Nephron (organoid): ENCODE results near the gene NLGN4X.

Experiments used
- H3K27ac Mint-ChIP-seq, 3 experiments: 2 replicates each; pipeline ENCODE4 v1.8.0; 2020; ENCODE audit warnings: mixed read lengths in 3 of 3, mild to moderate bottlenecking in 2 of 3, moderate library complexity in 1 of 3
- H3K27me3 Mint-ChIP-seq: 2 replicates; pipeline ENCODE4 v1.8.0; 2021; ENCODE audit warnings: low read depth, mild to moderate bottlenecking, moderate library complexity, mixed read lengths
- H3K36me3 Mint-ChIP-seq: 2 replicates; pipeline ENCODE4 v1.8.0; 2020; ENCODE audit warnings: low read depth, mixed read lengths
- H3K4me1 Mint-ChIP-seq: 2 replicates; pipeline ENCODE4 v1.8.0; 2020; ENCODE audit warnings: mixed read lengths
- H3K4me3 Mint-ChIP-seq, 3 experiments: 2 replicates each; pipeline ENCODE4 v1.8.0; 2020; ENCODE audit warnings: mild to moderate bottlenecking in 3 of 3, mixed read lengths in 3 of 3, moderate library complexity in 2 of 3
- H3K9me3 Mint-ChIP-seq: 2 replicates; pipeline ENCODE4 v1.8.0; 2020; ENCODE audit warnings: mixed read lengths
- TF ChIP-seq, protein P1 (sequence below), 3 experiments: fragments of 200-600 bp; sonication (generic); IDR thresholded peaks; one replicate each; pipeline ENCODE4 v1.5.0; 2021; ENCODE audit warnings: antibody characterized with exemption in 3 of 3; ENCODE audit not compliant: unreplicated experiment in 3 of 3

Gene NLGN4X

GRCh38 chrX:6021316-6022091, 207.2 kb downstream of the NLGN4X start:
- Mint-ChIP-seq H3K9me3 (no peaks in the 10 kb centered on the region), H3K4me1 (peaks cover 3% of the 10 kb centered on the region), H3K27me3 (peaks cover 3% of the 10 kb centered on the region), H3K4me3 (no peak overlapping the region), H3K36me3 (no peaks in the 10 kb centered on the region), H3K27ac (no peak overlapping the region)
- TF ChIP-seq, protein P1, sequence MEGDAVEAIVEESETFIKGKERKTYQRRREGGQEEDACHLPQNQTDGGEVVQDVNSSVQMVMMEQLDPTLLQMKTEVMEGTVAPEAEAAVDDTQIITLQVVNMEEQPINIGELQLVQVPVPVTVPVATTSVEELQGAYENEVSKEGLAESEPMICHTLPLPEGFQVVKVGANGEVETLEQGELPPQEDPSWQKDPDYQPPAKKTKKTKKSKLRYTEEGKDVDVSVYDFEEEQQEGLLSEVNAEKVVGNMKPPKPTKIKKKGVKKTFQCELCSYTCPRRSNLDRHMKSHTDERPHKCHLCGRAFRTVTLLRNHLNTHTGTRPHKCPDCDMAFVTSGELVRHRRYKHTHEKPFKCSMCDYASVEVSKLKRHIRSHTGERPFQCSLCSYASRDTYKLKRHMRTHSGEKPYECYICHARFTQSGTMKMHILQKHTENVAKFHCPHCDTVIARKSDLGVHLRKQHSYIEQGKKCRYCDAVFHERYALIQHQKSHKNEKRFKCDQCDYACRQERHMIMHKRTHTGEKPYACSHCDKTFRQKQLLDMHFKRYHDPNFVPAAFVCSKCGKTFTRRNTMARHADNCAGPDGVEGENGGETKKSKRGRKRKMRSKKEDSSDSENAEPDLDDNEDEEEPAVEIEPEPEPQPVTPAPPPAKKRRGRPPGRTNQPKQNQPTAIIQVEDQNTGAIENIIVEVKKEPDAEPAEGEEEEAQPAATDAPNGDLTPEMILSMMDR (IDR thresholded peaks at IDR 0.05; ENCODE audit: unreplicated experiment in 3 of 3): peak; percentile 68 to 77 (median 72)

DNA sequence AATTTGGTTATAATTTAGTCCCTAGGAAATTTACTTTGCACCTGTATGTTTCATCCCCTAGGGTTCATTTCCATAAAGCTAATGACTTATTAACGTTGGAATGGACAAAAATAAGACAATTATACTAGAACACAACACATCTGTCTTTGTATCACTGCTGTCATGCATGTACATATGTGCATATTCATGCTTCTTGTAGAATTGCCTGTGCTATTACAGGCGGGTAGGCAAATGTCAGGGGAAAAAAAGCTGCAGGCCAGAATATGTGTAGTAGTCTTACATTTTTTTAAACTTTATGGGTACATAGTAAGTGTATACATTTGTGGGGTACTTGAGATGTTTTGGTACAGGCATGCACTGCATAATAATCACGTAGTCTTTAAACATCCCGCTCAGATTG, 209.6 kb downstream of the NLGN4X start:
- no peaks in the 10 kb centered on the region for H3K9me3 Mint-ChIP-seq
- no peaks in the 10 kb centered on the region for H3K4me1 Mint-ChIP-seq

GRCh38 chrX:6015423-6015822, 213.2 kb downstream of the NLGN4X start:
- Mint-ChIP-seq H3K4me1 (peaks cover 6% of the 10 kb centered on the region), H3K9me3 (no peaks in the 10 kb centered on the region), H3K27me3 (no peaks in the 10 kb centered on the region), H3K36me3 (no peaks in the 10 kb centered on the region), H3K4me3 (no peak overlapping the region), H3K27ac (no peak overlapping the region)
- TF ChIP-seq, protein P1 (IDR thresholded peaks at IDR 0.05; ENCODE audit: unreplicated experiment in 3 of 3): no peak

More for the DNA sequence above, 209.6 kb downstream of the NLGN4X start:
- Mint-ChIP-seq H3K27me3 (peaks cover 3% of the 10 kb centered on the region), H3K27ac (no peak overlapping the region), H3K36me3 (no peaks in the 10 kb centered on the region), H3K4me3 (no peak overlapping the region)
- TF ChIP-seq, protein P1 (IDR thresholded peaks at IDR 0.05; ENCODE audit: unreplicated experiment in 3 of 3): no peak

- H3K36me3 Mint-ChIP-seq: no peaks in the 10 kb centered on the region
- TF ChIP-seq, protein P1 (IDR thresholded peaks at IDR 0.05; ENCODE audit: unreplicated experiment in 3 of 3): no peak
- peaks cover 6% of the 10 kb centered on the region for H3K4me1 Mint-ChIP-seq
- no peak overlapping the region for H3K4me3 Mint-ChIP-seq
- H3K27me3 Mint-ChIP-seq: no peaks in the 10 kb centered on the region
- H3K27ac Mint-ChIP-seq: no peak overlapping the region
- peaks cover 7% of the 10 kb centered on the region for H3K9me3 Mint-ChIP-seq
Observed at GRCh38 chrX:6012357-6012756, 216.3 kb downstream of the NLGN4X start.

DNA sequence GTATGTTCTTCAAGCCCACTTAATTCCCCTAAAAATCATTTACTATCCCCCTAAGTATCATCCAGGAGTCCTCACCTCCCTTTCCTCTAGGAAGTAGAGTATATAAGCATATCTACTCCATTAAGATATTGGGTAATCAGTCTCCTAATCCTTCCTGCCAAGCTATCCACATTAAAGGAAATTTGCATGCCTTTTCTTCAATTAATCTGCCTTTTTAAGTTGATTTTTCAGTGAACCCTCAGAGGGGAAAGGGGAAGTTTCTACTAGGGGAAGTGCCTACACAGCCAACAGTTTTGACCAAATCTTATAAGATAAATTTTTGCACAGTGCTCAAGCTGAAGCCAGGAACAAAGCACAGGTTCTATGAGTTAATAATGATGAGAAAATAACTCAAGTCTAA, 222.8 kb downstream of the NLGN4X start:
- H3K36me3 Mint-ChIP-seq: no peaks in the 10 kb centered on the region
- TF ChIP-seq, protein P1 (IDR thresholded peaks at IDR 0.05; ENCODE audit: unreplicated experiment in 3 of 3): no peak
- no peak overlapping the region for H3K27ac Mint-ChIP-seq
- no peaks in the 10 kb centered on the region for H3K4me1 Mint-ChIP-seq
- no peaks in the 10 kb centered on the region for H3K27me3 Mint-ChIP-seq
- peaks cover 7% of the 10 kb centered on the region for H3K9me3 Mint-ChIP-seq
- no peak overlapping the region for H3K4me3 Mint-ChIP-seq

GRCh38 chrX:6004529-6004928, 224.1 kb downstream of the NLGN4X start:
- no peaks in the 10 kb centered on the region for H3K27me3 Mint-ChIP-seq
- no peak overlapping the region for H3K27ac Mint-ChIP-seq
- no peaks in the 10 kb centered on the region for H3K36me3 Mint-ChIP-seq
- H3K4me3 Mint-ChIP-seq: no peak overlapping the region
- TF ChIP-seq, protein P1 (IDR thresholded peaks at IDR 0.05; ENCODE audit: unreplicated experiment in 3 of 3): no peak
- H3K9me3 Mint-ChIP-seq: peaks cover 5% of the 10 kb centered on the region
- no peaks in the 10 kb centered on the region for H3K4me1 Mint-ChIP-seq
